GM18867 (cell line): ENCODE results near the gene XPO6.
"Not testable (repeated sequence)": the region's sequence is repeated elsewhere in the genome, so short reads cannot be mapped to it uniquely, and the experiment has no call there.

ENCODE experiments used
- ATAC-seq: cut with Tn5 transposase; IDR thresholded peaks from one replicate; pipeline ENCODE4 v1.9.1; 2021; ENCODE audit warnings: mild to moderate bottlenecking, moderate library complexity; ENCODE audit not compliant: unreplicated experiment

The XPO6 gene

DNA sequence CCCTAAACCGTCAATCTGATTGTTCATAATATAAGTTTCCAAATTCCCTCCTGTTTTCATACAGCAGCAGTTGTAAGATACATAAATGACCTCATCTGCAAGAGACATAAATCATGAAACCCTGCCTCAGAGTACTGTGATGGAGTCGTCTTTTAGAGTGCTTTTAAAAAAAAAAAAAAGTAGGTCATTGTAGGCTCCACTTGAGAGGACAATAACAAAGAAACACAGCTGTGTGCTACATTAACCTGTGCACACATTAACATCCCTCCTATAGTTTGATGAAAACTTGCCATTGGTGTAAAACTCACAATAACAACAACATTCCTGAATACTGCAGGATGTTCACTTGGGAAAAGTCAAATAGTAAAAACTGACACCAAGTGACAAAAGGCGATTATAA lies 56.5 kb downstream of the XPO6 start:
- ATAC-seq, result no peak

DNA sequence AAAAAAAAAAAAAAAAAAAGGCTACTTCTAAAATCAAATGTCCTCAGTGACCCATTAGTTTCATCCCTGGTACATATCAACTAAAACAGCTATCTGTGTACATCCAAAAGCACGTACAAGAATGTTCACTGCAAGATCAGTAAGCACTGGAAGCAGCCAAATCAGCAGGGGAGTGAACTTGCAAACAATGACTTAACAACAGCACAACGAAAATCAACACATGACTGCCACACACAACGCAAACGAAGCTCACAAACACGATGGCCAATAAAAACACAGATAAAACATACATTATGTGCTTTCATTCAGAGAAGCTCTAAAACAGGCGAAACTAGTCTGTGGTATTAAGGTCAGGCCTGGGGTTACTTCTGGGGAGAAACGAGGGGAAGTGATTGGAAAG lies 60.6 kb downstream of the XPO6 start:
- ATAC-seq, result no peak

DNA sequence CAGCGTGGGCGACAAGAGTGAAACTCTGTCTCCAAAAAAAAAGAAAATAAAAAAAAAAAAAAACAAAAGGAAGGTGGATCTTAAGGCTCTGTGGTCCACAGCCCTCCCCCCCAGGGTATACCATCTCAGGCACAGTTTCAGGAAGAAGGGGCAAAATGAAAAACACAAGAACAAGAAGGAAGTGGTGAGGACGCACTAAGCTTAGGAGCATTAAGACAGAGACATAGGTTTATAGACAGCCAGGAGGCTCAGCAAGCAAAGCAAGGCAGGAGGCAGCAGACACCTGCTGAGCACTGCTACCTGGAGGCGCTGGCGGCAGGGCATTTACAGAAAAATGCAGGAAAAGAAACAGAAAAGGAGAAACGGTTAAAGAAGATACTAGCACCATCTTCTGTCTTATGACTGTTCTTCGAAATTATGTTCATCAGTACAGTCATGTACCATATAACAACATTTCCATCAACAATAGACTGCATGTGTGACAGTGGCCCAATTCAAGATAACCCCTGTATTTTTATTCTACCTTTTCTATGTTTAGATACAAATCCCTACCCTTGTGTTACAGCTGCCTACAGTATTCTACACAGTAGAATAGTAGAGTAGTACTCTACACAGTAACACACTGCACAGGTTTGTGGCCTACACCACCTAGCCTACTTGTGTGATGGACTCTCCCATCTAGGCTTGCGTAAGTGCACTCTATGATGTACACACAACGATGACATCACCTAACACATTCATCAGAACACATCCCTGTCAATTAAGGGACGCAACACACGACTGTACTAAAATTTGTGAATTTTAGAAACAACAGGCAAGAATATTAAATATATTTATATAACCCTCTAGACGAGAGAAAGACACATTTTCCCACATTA lies 62.5 kb downstream of the XPO6 start:
- ATAC-seq, result no peak

DNA sequence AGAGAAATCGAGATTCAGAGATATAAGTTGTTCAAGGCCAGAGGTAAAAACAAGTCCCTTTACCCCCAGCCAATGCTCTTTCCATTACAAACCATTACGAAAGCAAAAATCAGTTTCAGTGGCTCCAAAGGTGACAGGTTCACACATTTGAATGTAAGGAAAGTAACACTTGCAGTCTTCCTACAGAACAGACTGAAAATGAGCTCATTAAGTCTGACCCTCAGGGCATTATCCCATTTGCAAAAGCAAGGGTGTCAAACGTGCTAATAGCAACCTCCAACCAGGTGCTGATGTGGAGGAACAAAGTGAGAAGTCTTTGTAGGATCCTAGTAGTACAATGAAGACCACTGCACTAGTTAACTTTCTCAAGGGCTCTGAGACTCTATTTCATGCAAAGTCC lies 65.2 kb downstream of the XPO6 start:
- no peak for ATAC-seq

DNA sequence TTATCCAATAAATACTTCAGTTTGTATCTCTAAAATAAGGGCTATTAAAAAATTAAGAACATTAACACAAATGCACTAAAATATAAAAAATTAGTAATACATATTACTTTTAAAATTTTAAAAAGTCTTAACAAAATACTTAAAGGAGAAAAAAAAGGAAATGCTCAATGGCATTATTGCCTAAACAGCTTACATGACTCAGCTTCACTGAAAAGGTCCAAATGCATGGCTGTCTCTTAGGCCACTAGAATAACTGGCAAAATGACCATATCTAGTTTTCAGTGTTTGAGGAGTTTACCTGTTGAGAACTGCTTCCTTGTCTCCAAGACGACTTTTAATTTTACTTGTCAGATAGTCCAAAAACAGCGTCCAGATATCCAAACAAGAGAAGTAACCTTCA lies 66.0 kb downstream of the XPO6 start:
- no peak for ATAC-seq

DNA sequence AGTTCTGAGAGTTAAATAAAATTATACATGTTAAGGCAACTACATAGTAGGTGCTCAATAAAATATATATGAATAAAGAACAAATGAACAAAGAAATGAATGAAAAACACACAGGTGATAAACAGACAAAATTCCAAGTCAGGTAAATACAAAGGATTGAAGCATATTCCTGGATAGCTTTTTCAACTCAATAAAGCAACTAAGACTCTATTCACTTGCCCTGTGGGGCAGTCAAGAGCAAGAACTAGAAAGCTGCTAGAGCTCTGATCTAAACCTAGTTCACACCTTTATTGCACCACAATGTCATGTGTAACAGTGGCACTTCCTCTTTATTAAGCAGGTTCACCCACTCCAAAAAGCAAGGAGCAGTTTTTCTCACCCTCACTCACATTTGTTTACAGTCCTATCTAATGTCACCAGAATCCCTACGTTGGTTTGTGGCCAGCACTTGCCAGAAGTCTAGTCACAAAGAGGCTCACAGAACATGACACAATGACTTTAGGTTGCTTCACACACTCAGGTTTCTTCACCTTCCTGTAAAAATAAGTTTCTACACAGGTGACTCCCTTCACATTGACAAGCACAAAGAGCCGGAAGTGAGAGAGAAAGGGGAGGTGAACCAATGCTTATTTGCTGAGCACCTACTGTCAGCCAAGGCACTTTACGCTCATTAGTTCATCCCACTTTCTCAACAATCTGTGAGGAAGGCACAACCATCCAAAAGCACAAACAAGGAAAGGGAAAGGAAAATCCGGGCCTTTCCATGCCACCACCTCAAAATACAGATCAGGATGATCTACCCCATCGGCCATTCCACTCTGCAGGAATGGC lies 70.8 kb downstream of the XPO6 start:
- ATAC-seq, result peak; percentile 79

DNA sequence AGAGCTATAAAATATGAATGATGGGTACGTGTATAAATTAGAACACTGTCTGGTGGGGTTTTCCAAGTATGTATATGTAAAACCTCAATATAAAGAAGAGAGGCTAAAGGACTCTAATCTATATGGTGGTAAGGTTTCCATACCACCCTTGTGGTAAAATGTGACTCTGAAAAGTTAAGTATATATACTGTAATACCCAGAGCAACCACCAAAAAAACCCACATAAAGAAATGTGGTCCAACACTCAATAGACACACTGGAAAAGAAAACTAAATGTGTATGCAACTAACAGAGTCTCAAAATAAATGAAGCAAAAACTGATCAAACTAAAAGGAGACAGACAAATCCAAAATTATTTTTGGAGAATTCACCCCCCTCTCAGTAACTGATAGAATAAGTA lies 72.2 kb downstream of the XPO6 start:
- no peak for ATAC-seq

DNA sequence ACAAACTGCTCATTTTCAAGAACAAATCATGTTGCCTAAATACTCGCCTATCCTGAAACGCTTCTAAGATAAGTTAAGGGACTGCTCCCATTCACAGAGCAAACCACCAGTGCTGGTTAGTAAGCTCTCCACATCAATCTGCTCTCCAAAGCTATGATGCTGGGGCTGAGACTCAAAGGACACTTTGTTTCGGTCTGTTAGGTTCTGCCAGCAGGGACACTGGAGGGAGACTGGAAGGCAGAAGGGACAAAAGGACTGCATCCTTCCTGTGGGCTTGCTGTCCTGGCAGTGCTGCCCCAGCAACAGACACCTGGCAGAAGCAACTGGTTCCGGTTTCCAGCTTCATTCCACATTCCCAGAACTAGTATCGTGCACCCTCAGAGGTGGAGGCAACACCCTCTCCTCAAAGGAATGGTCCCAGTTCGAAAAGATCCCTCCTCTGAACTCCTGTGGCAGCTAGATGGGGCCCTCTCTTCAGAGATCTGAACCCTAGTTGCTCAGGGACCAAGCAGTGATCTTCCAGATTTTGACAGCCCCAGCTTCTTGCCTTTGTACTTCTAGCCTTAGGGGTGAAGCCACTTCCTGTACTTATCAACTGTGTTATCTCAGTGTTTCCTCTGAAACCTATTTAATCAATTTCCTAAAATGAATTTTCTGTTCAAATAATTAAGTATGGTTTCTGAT lies 74.9 kb downstream of the XPO6 start:
- no peak for ATAC-seq

DNA sequence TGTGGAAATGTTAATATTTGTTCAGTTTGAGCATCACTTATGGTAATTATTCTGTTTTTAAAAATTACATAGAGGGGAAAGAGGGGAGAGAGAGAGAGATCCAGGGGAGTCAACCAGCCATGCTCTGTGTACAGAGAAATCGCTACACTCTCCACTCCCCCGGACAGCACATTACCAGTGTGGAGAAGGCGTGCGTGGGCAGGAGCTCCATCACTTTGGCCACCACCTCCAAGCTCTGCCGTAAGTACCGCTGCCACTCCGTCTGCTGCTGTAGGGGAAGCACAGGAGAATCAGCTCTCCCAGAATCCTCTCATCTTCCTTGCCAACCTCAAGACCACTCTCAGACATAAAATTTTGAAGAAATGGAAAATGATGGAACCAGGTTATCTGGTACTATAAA lies 78.1 kb downstream of the XPO6 start:
- no peak for ATAC-seq

DNA sequence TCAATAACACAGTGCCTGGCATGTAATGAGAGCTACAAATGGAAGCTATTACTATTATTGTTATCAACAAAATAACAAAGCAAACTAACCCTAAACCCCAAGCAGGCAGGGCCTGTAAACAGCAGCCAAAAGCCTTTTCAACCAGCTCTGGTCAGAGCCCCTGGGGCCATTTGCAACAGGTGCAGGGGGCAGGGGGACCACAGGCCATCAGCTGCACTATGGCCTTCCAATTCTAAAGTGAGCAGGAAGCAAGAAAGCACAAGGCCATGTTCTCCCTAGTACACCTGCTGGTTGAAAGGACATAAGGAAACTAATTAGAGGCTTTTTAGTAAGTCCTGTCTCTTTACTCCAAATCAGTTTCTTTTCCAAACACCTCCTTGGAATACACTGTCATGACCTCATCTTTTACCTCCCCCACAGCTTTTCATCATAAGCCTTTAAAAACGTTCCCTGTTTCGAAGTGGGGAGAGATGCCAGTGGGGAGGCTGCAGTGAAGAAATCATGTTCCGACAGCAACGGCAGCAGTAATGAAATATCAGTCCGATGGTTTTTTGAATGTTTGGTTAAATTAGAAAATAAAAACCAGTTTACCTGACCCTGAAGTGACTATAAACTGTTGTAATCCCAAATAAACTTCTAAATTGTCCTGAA lies 79.9 kb downstream of the XPO6 start:
- no peak for ATAC-seq

DNA sequence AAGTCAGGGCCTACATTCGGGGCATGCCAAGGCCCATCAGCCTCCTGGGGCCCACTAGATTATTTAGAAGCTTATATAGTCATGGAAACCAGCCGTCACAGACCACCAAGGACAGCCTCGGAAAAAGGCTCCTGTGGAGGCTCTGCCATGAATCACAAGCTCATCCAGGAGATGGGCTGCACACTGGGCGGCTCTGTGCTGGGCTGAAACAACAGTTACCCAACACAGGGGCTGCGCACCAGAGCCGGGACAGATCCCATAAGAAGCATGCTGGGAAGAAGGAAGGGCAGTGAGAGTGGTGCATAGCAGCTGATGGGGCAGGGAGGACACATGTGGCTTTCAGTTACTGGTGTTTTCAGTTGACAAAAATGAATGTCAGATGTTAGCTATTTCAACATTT lies 80.6 kb downstream of the XPO6 start:
- ATAC-seq, result no peak

DNA sequence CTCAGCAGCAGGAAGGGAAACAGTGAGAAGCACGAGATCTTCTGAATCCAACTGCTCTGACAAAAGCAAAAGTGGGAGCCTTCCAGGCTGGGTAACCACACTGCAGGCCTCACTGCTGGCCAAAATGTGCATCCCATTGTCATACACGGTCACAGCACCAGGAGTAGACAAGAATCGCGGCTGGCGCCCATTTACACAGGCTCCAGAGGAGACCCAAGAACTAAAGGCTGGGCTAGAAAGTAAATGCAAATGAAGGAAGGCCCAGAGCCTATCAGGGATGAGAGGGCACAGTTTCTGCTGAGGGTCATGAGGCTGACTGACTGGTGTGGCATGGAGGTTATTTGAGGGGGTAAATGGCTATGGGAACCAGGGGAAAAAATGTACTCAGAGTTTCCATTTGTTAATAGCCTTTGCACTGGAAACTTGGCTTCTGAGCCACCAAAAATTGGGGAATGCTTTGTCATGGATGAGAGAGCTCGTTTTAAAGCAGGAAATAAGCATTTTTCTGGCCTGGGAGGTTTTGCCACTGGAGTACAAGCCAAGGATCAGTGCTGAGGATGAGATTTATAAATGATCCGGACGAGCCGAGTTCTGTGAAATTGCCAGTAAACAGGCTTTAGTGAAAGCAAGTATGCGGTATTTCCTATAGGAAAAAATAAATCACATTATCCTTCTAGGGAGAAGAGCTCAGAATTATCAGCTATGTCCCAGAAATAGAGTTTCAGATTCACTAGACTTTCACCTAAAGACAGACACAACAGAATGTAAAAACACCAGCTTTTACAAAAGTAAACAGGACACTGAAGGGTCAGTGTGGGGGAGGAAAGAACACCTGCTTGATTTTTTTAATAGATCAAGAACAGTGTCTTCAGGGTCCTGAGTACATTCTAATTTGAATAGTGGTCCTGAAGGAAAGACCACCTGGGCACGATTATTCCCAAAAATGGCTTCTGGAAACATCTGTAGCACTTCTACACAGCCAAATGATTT lies 81.4 kb downstream of the XPO6 start:
- ATAC-seq, result no peak

DNA sequence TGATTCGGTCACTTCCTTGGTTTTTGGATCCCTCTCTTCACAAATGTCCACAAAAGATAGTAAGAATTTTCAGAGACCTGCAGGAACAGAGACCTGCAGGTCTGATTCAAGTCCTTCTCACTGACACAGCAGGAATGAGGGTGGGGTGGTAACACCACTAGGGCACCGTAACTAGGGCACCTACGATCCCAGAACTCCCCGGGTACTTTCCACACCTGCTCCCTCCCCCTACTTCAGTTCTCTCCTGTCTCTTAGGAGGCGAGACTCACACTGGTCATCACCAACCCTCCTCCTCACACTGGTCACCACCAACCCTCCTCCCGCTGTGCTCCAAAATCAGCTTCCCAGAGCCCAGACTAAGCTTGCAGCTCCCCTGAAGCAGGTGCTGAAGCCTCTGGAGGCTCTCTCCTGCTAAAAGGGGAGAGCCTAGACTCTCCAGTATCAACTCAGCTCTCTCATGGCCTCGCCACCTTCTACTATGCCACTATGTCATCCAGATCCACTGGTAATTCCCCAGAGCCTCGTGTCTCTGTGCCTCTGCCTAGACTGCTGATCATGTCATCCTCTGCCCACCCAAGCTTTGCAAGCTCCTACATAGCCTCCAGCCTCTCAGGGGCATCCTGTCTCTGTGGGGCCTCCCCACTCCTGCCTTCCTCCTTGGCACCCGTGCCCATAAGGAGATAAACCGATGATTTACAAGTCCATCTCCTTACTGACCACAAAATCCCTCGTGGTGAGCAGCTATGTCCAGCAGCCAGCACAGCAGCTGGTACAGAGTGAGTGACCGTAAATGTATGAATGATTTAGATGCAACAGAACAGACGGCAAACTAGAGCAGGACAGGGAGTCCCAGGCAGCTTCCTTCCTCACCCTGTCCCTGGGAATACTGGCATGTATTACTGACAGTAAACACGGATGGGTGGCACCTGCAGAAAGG lies 84.8 kb downstream of the XPO6 start:
- no peak for ATAC-seq

DNA sequence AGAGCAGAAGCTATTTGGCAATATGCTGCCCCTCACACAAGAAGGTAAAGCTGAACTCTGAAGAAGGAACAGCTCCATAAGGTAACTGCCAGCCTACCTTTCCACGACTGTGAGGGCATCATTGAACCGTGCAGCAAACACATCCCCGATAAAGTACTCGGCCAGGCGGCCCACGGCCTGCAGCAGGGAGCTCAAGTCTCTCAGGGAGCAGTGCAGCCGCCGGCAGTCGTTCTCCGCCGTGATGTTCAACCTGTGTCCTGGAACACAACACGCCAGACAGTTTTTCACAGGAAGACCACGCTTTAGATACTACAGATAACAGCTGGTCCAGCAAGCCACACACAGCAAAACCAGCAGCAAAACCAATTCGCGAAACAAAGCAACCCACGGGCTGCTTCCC lies 86.2 kb downstream of the XPO6 start:
- no peak for ATAC-seq

DNA sequence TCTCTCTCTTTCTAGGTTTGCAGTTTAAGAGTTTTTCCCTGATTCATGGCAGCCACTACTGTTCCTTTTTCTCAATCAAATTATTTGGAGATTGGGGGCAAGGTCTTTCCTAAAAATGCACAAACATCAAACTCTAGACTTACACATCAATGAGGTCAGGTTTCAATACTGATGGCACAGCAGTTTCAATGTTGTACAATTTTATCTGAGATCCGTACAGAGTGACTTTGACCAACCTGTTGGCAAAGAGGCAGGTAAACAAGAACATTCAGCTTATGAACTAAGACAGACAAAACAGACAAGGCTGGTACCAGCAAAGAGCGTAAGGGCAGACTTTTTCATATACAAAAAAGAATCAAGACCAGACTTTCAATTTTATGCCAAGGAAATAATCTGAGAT lies 90.2 kb downstream of the XPO6 start:
- ATAC-seq, result no peak

DNA sequence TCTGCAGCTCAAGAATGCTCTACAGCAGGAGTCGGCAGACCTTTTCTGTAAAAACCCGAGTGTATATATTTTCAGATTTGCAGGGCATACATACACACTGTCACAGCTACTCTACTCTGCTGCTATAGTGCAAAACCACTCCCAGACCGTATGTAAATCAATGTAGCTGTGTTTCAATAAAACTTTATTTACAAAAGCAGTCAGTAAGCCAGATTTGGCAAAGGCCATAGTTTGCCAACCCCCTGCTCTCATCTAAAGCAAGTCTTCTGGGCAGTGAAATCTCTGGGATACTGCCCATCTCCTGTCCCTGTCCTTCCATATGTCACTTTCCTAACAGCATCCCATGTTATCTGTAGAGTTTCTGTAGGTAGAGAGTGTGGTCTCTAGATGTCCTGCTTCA lies 91.0 kb downstream of the XPO6 start:
- no peak for ATAC-seq

DNA sequence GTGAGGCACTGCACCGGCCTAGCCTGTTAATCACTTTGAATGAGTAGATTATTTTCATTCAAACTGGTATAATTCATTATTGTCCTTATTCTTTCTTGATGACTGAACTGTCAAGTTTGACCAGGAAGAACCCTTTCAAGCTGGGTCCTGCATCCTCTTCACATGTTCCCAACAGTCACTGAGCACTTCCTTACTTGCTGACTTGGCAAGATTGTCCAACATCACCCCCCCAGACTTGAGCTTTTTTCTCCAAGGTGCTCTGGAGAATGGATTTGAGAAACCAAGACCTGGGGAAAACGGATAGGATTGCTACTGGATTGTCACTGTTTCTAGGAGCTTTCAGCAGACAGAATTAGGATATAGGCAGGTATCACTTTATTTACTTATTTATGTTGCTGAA lies 93.1 kb downstream of the XPO6 start:
- no peak for ATAC-seq

DNA sequence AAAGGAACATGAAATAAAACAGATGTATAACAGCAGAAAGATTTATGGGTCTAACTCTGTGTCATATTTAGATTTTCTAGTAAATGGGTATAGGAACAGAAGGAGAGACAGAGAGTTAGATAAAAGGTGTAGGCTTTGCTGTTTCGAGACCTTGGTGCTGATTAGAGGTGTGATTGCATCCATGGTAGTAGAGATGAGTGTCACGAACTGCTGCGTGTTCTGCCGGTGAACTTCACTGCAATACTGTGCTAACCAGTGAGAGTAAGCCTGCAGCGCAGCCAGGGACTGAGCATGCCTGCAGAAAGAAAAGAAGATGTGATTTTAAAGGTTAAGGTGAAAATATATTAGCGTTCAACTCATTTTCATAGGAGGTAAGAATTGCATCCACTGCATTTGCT lies 94.6 kb downstream of the XPO6 start:
- no peak for ATAC-seq

DNA sequence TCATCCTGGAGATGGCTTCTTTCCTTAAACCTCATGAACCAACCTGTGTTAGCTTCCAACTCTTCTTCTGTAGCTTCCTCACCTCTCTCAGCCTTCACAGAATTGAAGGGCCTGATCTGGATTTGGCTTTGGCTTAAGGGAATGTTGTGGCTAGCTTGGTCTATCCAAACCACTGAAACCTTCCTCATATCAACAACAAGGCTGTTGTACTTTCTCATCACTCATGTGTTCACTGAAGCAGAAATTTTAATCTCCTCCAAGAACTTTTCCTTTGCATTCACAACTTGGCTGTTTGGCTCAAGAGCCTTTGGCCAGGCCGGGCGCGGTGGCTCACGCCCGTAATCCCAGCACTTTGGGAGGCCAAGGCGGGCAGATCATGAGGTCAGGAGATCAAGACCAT lies 95.9 kb downstream of the XPO6 start:
- not testable (repeated sequence) for ATAC-seq
